CD4-positive, CD25-positive, alpha-beta regulatory T cell (primary cell): Measurements from ENCODE around the gene CPT1C. TPM values are rescaled to one million over a fixed set of nuclear protein-coding genes. Genes with fewer than 3 reads are reported as not detected.
A peak's percentile ranks its signal among the peaks of the same experiment; 100 is the strongest.

Experiments
- ATAC-seq, 2 donors: fragments of 150-1000 bp; cut with Tn5 transposase; one replicate each; pipeline ENCODE4 v1.10.0; 2021; ENCODE audit warnings: low read depth in 2 of 2, moderate number of reproducible peaks in 2 of 2, moderate library complexity in 1 of 2
- DNase-seq, 3 donors: peaks; one replicate each; pipeline versions ENCODE4 v3.0.0 to v3.0.0-alpha.2; 2012 to 2022; ENCODE audit warnings: mixed read lengths in 1 of 3
- H3K27ac ChIP-seq: one replicate; pipeline ENCODE4 v1.7.0; 2013; ENCODE audit warnings: mild to moderate bottlenecking, low read length; ENCODE audit not compliant: insufficient read depth, poor library complexity, severe bottlenecking
- H3K27me3 ChIP-seq: one replicate; pipeline ENCODE4 v1.7.0; 2013; ENCODE audit warnings: low read length; ENCODE audit not compliant: control insufficient read depth, insufficient read depth
- H3K36me3 ChIP-seq: one replicate; pipeline ENCODE4 v1.7.0; 2013; ENCODE audit warnings: mild to moderate bottlenecking, low read length, moderate library complexity; ENCODE audit not compliant: control insufficient read depth, insufficient read depth
- H3K4me1 ChIP-seq: 2 replicates; pipeline ENCODE4 v1.7.0; 2013; ENCODE audit warnings: mild to moderate bottlenecking, low read length; ENCODE audit not compliant: insufficient read depth, control insufficient read depth, poor library complexity, severe bottlenecking
- H3K4me3 ChIP-seq: one replicate; pipeline ENCODE4 v1.7.0; 2013; ENCODE audit warnings: low read depth, mild to moderate bottlenecking, low read length, moderate library complexity
- H3K9me3 ChIP-seq, 2 experiments: 1 replicate in 1 of 2; 2 replicates in 1 of 2; pipeline ENCODE4 v1.7.0; 2013; ENCODE audit warnings: low read length in 2 of 2, mild to moderate bottlenecking in 1 of 2, moderate library complexity in 1 of 2; ENCODE audit not compliant: control insufficient read depth in 2 of 2
- H3K27ac Mint-ChIP-seq, 3 donors: one replicate each; pipeline ENCODE4 v1.8.0; 2020 to 2022; ENCODE audit warnings: mild to moderate bottlenecking in 3 of 3, mixed read lengths in 3 of 3, moderate library complexity in 2 of 3
- H3K27me3 Mint-ChIP-seq: one replicate; pipeline ENCODE4 v1.8.0; 2022; ENCODE audit warnings: mild to moderate bottlenecking, mixed read lengths
- H3K36me3 Mint-ChIP-seq: one replicate; pipeline ENCODE4 v1.8.0; 2020; ENCODE audit warnings: mixed read lengths
- H3K4me1 Mint-ChIP-seq, 4 donors: one replicate each; pipeline ENCODE4 v1.8.0; 2020 to 2022; ENCODE audit warnings: mixed read lengths in 4 of 4, mild to moderate bottlenecking in 1 of 4
- H3K4me3 Mint-ChIP-seq, 4 donors: one replicate each; pipeline ENCODE4 v1.8.0; 2020 to 2022; ENCODE audit warnings: mild to moderate bottlenecking in 4 of 4, mixed read lengths in 4 of 4, moderate library complexity in 3 of 4
- H3K9me3 Mint-ChIP-seq, 7 donors: one replicate each; pipeline ENCODE4 v1.8.0; 2020 to 2022; ENCODE audit warnings: mixed read lengths in 7 of 7, mild to moderate bottlenecking in 3 of 7, moderate library complexity in 2 of 7
- polyA plus RNA-seq, 4 donors: library from polyadenylated mRNA; unstranded; fragments of 300-500 nt; fragmentation: Illumina TruSeq; gene quantifications; one replicate each; pipeline ENCODE4 v1.2.3, GENCODE V29; 2021
- total RNA-seq: library from RNA; stranded (reverse); gene quantifications from one replicate; pipeline ENCODE4 v1.2.3, GENCODE V29; 2022

Gene CPT1C
- total RNA-seq, result 0.47 TPM
- under 1 TPM in 3 of 4 donors, not detected in 1; 0.41 to 0.84 (median 0.73) TPM for polyA plus RNA-seq

DNA sequence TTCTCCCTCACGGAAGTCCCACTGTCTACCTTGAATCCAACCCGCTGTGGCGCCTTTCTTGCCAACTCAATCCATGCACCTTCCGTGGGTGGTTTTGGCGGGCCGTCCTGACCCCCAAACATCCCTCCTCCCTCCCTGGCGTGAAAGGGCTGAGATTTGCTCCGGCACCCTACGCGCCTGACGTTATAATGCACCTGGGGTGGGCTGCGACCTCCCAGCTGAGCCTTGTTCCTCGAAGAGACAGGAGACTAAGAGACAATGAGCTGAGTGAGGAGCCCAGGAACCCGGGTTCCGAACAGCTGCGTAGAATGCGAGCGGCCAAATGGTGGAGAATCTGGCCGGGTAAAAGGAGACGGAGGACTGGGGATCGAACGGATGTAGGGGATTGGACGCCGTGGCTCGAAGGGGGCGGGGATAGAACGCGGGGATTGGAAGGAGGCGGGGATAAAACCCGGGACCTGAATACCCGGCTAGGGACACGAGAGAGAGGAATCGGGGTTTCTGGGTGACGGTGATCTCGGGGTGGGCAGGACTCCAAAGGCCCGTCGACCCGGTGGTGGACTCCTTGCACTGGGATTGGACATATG is at the start of gene CPT1C:
Gene CPT1C (plus strand): TSS at position 461 of the 587 bp plus-strand sequence. CDS start 1,137 bp downstream, outside the sequence.
- peaks cover 6 to 26% (median 12%) of the 10 kb centered on the region in 4 donors for H3K4me1 Mint-ChIP-seq
- no peaks in the 10 kb centered on the region for H3K9me3 ChIP-seq
- no peak within 1 kb of the TSS for H3K27ac ChIP-seq
- peak within 1 kb of the TSS; percentile 71 to 98 (median 91) for H3K4me3 Mint-ChIP-seq
- peak within 1 kb of the TSS; percentile 49 to 86 (median 81) for H3K27ac Mint-ChIP-seq
- peaks cover 8% of the 10 kb centered on the region for H3K36me3 ChIP-seq
- DNase-seq, result peak; percentile 37 to 63 (median 55)
- H3K27me3 ChIP-seq, result peaks cover 3% of the 10 kb centered on the region
- H3K36me3 Mint-ChIP-seq, result peaks cover 5% of the 10 kb centered on the region
- H3K9me3 Mint-ChIP-seq, result no peaks in the 10 kb centered on the region
- peaks cover 22% of the 10 kb centered on the region for H3K27me3 Mint-ChIP-seq
- H3K4me1 ChIP-seq, result peaks cover 19% of the 10 kb centered on the region
- ATAC-seq, result peak; percentile 34 to 40
- H3K4me3 ChIP-seq, result peak within 1 kb of the TSS; percentile 55

DNA sequence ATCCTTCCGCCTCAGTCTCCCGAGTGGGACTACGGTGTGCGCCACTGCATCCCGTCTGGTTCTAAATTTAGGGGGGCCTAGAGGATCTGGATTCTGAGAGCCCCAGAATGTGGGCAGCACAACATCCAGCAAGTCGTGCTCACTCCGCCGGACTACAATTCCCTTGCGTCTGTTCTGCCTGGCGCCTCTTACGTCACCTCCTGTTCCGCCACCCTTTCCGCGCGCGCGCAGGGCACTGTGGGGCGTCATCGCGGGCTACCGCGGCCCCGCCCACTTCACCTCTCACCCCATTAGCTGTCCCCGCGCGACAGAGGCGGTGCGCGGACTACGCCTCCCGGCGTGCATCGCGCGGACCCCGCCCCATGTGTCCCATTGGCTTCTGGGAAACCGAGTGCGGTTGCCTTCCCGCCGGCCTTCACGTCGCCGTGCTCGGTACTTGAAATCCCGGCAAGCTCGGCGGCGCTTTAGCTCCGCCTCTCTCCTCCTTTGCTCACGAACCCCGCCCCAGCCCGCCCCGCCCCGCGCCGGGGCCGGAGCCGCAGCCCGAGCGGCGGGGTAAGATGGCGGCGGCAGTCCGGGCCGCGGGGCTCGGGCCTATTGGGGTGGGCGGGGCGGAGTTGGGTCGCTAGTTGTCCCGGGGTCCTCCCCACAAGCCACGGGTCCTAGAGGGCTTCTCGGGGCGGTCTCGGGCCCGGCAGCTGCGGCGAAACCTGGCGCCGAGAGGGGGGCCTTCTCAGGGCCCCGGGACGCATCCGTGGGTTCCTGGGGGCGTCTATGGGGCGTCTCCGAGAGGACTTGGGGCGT is 49.0 kb upstream of the CPT1C start, which contains the start of gene SCAF1:
Gene SCAF1 (plus strand): TSS at position 522 of the 804 bp plus-strand sequence. CDS start 2,818 bp downstream, outside the sequence.
- peaks cover 8 to 72% (median 37%) of the 10 kb centered on the region in 4 donors for H3K4me1 Mint-ChIP-seq
- H3K4me3 Mint-ChIP-seq, result peak within 1 kb of the TSS; percentile 83 to 95 (median 93)
- peak; percentile 98 to 100 (median 100) for DNase-seq
- H3K27ac Mint-ChIP-seq, result peak within 1 kb of the TSS; percentile 97 to 98 (median 98)
- H3K9me3 ChIP-seq, result no peaks in the 10 kb centered on the region
- peak; percentile 72 to 73 for ATAC-seq
- peaks cover 4% of the 10 kb centered on the region for H3K27me3 Mint-ChIP-seq
- peaks cover 9% of the 10 kb centered on the region for H3K36me3 ChIP-seq
- peak within 1 kb of the TSS; percentile 93 for H3K27ac ChIP-seq
- no peaks in the 10 kb centered on the region for H3K27me3 ChIP-seq
- peak within 1 kb of the TSS; percentile 90 for H3K4me3 ChIP-seq
- H3K36me3 Mint-ChIP-seq, result peaks cover 4% of the 10 kb centered on the region
- H3K9me3 Mint-ChIP-seq, result no peaks in the 10 kb centered on the region
- peaks cover 55% of the 10 kb centered on the region for H3K4me1 ChIP-seq

DNA sequence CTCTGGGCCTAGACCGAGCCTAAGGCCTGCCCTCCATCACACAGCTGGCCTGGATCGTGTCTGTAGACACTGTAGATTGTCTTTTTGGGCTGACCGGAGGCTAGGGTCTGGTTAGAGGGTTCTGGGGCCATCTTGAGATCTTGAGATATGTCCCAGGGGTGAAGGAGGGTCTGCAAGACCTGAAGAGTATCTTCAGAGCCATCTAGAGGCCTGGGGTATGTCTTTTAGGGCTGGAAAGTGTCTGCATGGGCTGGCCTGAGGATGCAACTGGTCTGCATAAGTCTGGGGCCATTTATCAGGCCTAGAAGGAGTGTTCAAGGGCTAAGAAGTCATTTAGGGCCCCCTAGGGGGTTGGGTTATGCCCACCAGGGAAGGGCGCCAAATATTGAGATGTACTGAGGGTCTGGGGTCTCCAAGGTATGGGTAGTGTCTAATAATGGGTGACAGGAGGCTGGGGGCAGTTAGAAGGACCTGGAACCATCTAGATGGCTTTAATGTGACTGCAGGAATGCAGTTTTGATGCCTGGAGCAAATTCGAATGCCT is 48.4 kb upstream of the CPT1C start:
- no peak for DNase-seq
- peaks cover 4% of the 10 kb centered on the region for H3K27me3 Mint-ChIP-seq
- no peak for ATAC-seq
- peak overlapping the region; percentile 93 for H3K27ac ChIP-seq
- H3K27ac Mint-ChIP-seq, result peak overlapping the region; percentile 97 to 98 (median 97)
- peaks cover 15% of the 10 kb centered on the region for H3K36me3 ChIP-seq
- H3K4me1 Mint-ChIP-seq, result peaks cover 8 to 74% (median 37%) of the 10 kb centered on the region in 4 donors
- H3K4me1 ChIP-seq, result peaks cover 54% of the 10 kb centered on the region
- no peaks in the 10 kb centered on the region for H3K9me3 ChIP-seq
- peak overlapping the region; percentile 90 for H3K4me3 ChIP-seq
- peak overlapping the region; percentile 83 to 95 (median 93) for H3K4me3 Mint-ChIP-seq
- H3K36me3 Mint-ChIP-seq, result peaks cover 9% of the 10 kb centered on the region
- H3K27me3 ChIP-seq, result no peaks in the 10 kb centered on the region
- H3K9me3 Mint-ChIP-seq, result no peaks in the 10 kb centered on the region

DNA sequence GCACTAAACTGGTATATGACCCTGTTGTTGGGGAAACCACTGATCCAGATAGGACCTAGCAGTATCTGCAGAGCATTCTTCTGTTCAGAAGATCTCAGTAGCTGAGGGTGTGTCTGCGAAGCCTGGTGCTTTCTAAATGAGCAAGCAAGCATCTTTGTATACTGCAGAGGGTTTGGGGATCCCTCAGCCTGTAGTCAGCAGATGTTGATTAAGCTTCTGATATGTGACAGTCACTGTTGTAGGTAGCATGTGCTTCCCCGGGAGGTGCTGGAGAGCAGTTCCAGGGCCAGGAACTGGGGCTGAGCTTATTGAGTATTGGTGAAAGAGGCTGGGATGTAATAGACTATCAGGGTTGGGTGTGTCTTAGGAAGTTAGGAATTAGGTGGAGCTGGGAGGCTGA is 47.5 kb upstream of the CPT1C start:
- no peaks in the 10 kb centered on the region for H3K9me3 Mint-ChIP-seq
- H3K27ac Mint-ChIP-seq, result peak overlapping the region; percentile 65 to 98 (median 97)
- peaks cover 9% of the 10 kb centered on the region for H3K36me3 Mint-ChIP-seq
- Histone ChIP-seq H3K9me3 (no peaks in the 10 kb centered on the region), H3K27me3 (no peaks in the 10 kb centered on the region), H3K4me1 (peaks cover 45% of the 10 kb centered on the region), H3K27ac (peak overlapping the region; percentile 93), H3K4me3 (peak overlapping the region; percentile 90), H3K36me3 (peaks cover 20% of the 10 kb centered on the region)
- no peak for ATAC-seq
- H3K27me3 Mint-ChIP-seq, result peaks cover 4% of the 10 kb centered on the region
- peak in 1 of 3 donors; percentile 55 for DNase-seq
- peaks cover 8 to 67% (median 33%) of the 10 kb centered on the region in 4 donors for H3K4me1 Mint-ChIP-seq
- H3K4me3 Mint-ChIP-seq, result peak overlapping the region; percentile 43 to 94 (median 88)

DNA sequence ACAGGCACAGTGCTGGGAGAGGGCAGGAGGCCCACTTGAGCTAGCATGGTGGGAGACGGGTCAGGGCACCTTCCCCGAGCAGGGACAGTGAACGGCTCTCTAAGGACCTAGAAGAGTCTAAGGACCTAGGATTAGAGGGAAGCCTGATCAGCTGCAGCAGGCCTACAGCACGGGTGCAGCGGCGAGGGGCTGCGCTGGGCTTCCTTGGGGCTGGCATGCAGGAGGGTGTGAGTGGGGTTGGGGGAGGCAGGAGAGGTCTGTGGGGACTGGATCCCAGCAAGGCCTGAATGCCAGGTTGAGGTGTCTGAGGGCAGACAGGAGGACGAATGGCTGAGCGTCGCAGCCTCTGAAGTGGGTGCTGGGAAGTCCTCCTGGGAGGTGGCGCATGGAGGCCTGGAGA is 45.3 kb upstream of the CPT1C start:
- H3K27me3 Mint-ChIP-seq, result peaks cover 4% of the 10 kb centered on the region
- ATAC-seq, result no peak
- Histone ChIP-seq H3K36me3 (peaks cover 33% of the 10 kb centered on the region), H3K27me3 (no peaks in the 10 kb centered on the region), H3K9me3 (no peaks in the 10 kb centered on the region), H3K4me3 (no peak overlapping the region), H3K27ac (no peak overlapping the region), H3K4me1 (peaks cover 34% of the 10 kb centered on the region)
- no peaks in the 10 kb centered on the region for H3K9me3 Mint-ChIP-seq
- peaks cover 16% of the 10 kb centered on the region for H3K36me3 Mint-ChIP-seq
- H3K27ac Mint-ChIP-seq, result peak overlapping the region in 1 of 3 donors; percentile 51
- peaks cover 8 to 53% (median 31%) of the 10 kb centered on the region in 4 donors for H3K4me1 Mint-ChIP-seq
- H3K4me3 Mint-ChIP-seq, result peak overlapping the region in 2 of 4 donors; percentile 3 to 43
- no peak for DNase-seq

DNA sequence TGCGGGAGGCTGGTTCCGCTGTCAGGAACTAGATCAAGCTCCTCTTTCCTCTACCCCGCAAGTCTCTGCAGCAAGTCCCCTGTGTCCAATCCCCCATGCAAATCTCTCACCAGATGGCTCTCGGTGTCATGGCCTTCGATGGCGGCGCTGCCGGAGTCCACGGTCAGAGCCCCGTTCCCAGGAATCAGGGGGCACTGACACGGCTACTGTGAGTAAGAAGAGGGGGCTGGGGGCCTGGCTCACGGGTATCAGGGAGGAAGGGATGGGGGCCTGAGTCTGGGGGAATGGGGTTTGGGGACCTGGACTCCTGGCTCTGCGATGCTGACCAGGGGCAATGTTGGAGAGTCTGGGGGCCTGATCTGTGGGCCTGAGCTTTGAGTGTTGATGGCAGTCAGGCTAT is 44.9 kb upstream of the CPT1C start:
- no peak overlapping the region for H3K27ac Mint-ChIP-seq

DNA sequence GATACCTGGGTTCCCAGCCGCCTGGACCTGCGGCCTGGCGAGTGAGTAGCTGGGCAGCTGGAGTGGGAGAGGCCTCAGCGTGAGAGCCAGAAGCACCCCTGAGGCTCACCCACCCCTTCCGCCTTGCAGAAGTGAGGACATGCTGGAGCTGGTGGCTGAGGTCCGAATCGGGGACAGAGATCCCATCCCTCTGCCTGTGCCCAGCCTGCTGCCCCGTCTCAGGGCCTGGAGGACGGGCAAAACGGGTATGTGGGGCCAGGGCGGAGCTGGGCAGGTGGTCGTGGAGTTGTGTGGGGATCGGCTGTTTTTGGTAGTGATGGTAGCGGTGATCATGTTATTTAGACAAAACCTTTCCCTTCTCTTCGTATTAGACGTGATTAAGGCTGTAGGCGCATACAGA is 44.3 kb upstream of the CPT1C start:
- Mint-ChIP-seq H3K27ac (peak overlapping the region in 1 of 3 donors; percentile 41), H3K4me1 (peaks cover 8 to 44% (median 26%) of the 10 kb centered on the region in 4 donors), H3K4me3 (no peak overlapping the region), H3K9me3 (no peaks in the 10 kb centered on the region), H3K36me3 (peaks cover 16% of the 10 kb centered on the region), H3K27me3 (peaks cover 3% of the 10 kb centered on the region)
- ATAC-seq, result no peak
- Histone ChIP-seq H3K4me3 (no peak overlapping the region), H3K27ac (no peak overlapping the region), H3K4me1 (peaks cover 24% of the 10 kb centered on the region), H3K27me3 (no peaks in the 10 kb centered on the region), H3K36me3 (peaks cover 36% of the 10 kb centered on the region), H3K9me3 (no peaks in the 10 kb centered on the region)
- DNase-seq, result no peak

More for the DNA sequence above, 44.9 kb upstream of the CPT1C start:
- Histone ChIP-seq H3K36me3 (peaks cover 34% of the 10 kb centered on the region), H3K4me3 (no peak overlapping the region), H3K27me3 (no peaks in the 10 kb centered on the region), H3K9me3 (no peaks in the 10 kb centered on the region), H3K27ac (no peak overlapping the region), H3K4me1 (peaks cover 30% of the 10 kb centered on the region)
- H3K4me3 Mint-ChIP-seq, result peak overlapping the region in 2 of 4 donors; percentile 3 to 43
- peaks cover 4% of the 10 kb centered on the region for H3K27me3 Mint-ChIP-seq
- H3K36me3 Mint-ChIP-seq, result peaks cover 16% of the 10 kb centered on the region
- DNase-seq (no peak), ATAC-seq (no peak)
- peaks cover 8 to 49% (median 29%) of the 10 kb centered on the region in 4 donors for H3K4me1 Mint-ChIP-seq
- no peaks in the 10 kb centered on the region for H3K9me3 Mint-ChIP-seq
